Calu3 (cell line): ENCODE measurements around the gene MAMDC4. TPM values are rescaled to one million over a fixed set of nuclear protein-coding genes. Genes with fewer than 3 reads are reported as not detected.

Experiments
- BruUV-seq: library from RNA; stranded (reverse); fragments of 400-500 nt; replicated peaks from 2 replicates; lab custom pipeline; 2021; lab: Mats Ljungman, UMichigan
- CTCF ChIA-PET: fragments of 300-600 bp; sonication (Branson Sonifier 250); formaldehyde crosslinking; loops from one replicate; lab custom pipeline; 2022; ENCODE audit warnings: antibody characterized with exemption; lab: Charles Lee
- DNase-seq: peaks from one replicate; pipeline ENCODE4 v3.0.0; 2022
- H3K27ac Mint-ChIP-seq: one replicate; pipeline ENCODE4 v1.8.0; 2022; ENCODE audit warnings: mixed read lengths; ENCODE audit not compliant: unreplicated experiment
- H3K27me3 Mint-ChIP-seq: one replicate; pipeline ENCODE4 v1.8.0; 2022; ENCODE audit warnings: mixed read lengths; ENCODE audit not compliant: unreplicated experiment
- H3K36me3 Mint-ChIP-seq: one replicate; pipeline ENCODE4 v1.8.0; 2022; ENCODE audit warnings: mild to moderate bottlenecking, moderate library complexity, mixed read lengths; ENCODE audit not compliant: insufficient read depth, unreplicated experiment
- H3K4me1 Mint-ChIP-seq: one replicate; pipeline ENCODE4 v1.8.0; 2022; ENCODE audit warnings: mild to moderate bottlenecking, low read depth, mixed read lengths; ENCODE audit not compliant: unreplicated experiment
- H3K4me3 Mint-ChIP-seq: one replicate; pipeline ENCODE4 v1.8.0; 2022; ENCODE audit warnings: mild to moderate bottlenecking, low read depth, moderate library complexity, mixed read lengths; ENCODE audit not compliant: unreplicated experiment
- H3K9me3 Mint-ChIP-seq: one replicate; pipeline ENCODE4 v1.8.0; 2022; ENCODE audit warnings: low read depth, mixed read lengths; ENCODE audit not compliant: unreplicated experiment
- CTCF ChIP-seq: fragments of 200-600 bp; IDR thresholded peaks from one replicate; pipeline ENCODE4 v1.8.0; 2022; ENCODE audit warnings: antibody characterized with exemption; ENCODE audit not compliant: unreplicated experiment
- intact Hi-C: fragments of 100-400 bp; cut with micrococcal nuclease; formaldehyde crosslinking; loops from one replicate; pipeline ENCODE4 v1.10.0; 2022; ENCODE audit not compliant: unreplicated experiment
- total RNA-seq: library from RNA; stranded (reverse); gene quantifications from 2 replicates; pipeline ENCODE4 v1.2.3, GENCODE V29; 2022

Gene MAMDC4
- total RNA-seq, 1 experiment from 2014 or later, result 3.6 TPM

GRCh38 chr9:136849038-136849959 lies 2.8 kb upstream of the MAMDC4 start, which contains the start of gene PHPT1:
TSS of gene PHPT1 (plus strand) at chr9:136849409. CDS start at chr9:136849431, 22 bp downstream.
- no TSS peak for BruUV-seq
- peaks cover 59% of the 10 kb centered on the region for H3K36me3 Mint-ChIP-seq
- peak; percentile 94 for DNase-seq
- CTCF ChIA-PET, result no interaction called here
- H3K4me1 Mint-ChIP-seq, result peaks cover 5% of the 10 kb centered on the region
- no peaks in the 10 kb centered on the region for H3K27me3 Mint-ChIP-seq
- no peak for TF ChIP-seq CTCF
- peak within 1 kb of the TSS; percentile 96 for H3K4me3 Mint-ChIP-seq
- intact Hi-C loops, result no loop called here
- H3K9me3 Mint-ChIP-seq, result no peaks in the 10 kb centered on the region
- peak within 1 kb of the TSS; percentile 98 for H3K27ac Mint-ChIP-seq

- Mint-ChIP-seq H3K36me3 (peaks cover 65% of the 10 kb centered on the region), H3K4me1 (peaks cover 5% of the 10 kb centered on the region), H3K27me3 (no peaks in the 10 kb centered on the region), H3K27ac (peak overlapping the region; percentile 98), H3K9me3 (no peaks in the 10 kb centered on the region), H3K4me3 (peak overlapping the region; percentile 96)
- intact Hi-C loops, result no loop called here
- no peak for TF ChIP-seq CTCF
- CTCF ChIA-PET, result no interaction called here
- DNase-seq, result no peak
- TSS peak; percentile 83 for BruUV-seq
Measured at GRCh38 chr9:136849960-136850865, 1.9 kb upstream of the MAMDC4 start.

GRCh38 chr9:136850866-136851775 lies 1.0 kb upstream of the MAMDC4 start:
- no peaks in the 10 kb centered on the region for H3K9me3 Mint-ChIP-seq
- H3K27me3 Mint-ChIP-seq, result no peaks in the 10 kb centered on the region
- no peak overlapping the region for H3K4me3 Mint-ChIP-seq
- H3K36me3 Mint-ChIP-seq, result peaks cover 64% of the 10 kb centered on the region
- peak overlapping the region; percentile 98 for H3K27ac Mint-ChIP-seq
- CTCF ChIA-PET, result no interaction called here
- TF ChIP-seq CTCF, result no peak
- H3K4me1 Mint-ChIP-seq, result peaks cover 5% of the 10 kb centered on the region
- no TSS peak for BruUV-seq
- intact Hi-C loops, result no loop called here
- no peak for DNase-seq
